ENCODE data around the gene PDZRN4. TPM values are rescaled to one million over a fixed set of nuclear protein-coding genes. Genes with fewer than 3 reads are reported as not detected.
"Not testable (repeated sequence)": the region's sequence is repeated elsewhere in the genome, so short reads cannot be mapped to it uniquely, and the experiment has no call there.

Gene PDZRN4
- total RNA-seq, 4 donors from 2014 or later = 0.54 to 2.9 (median 1.1) TPM

GRCh38 chr12:41277946-41278267 is 89.8 kb downstream of the PDZRN4 start:
- no peak overlapping the region for H3K27ac ChIP-seq
- no peaks in the 10 kb centered on the region for H3K9me3 ChIP-seq
- no peaks in the 10 kb centered on the region for H3K4me1 ChIP-seq
- no peaks in the 10 kb centered on the region for H3K27me3 ChIP-seq
- no peak for DNase-seq
- TF ChIP-seq CTCF (IDR thresholded peaks at IDR 0.05) = no peak
- TF ChIP-seq POLR2A (IDR thresholded peaks at IDR 0.05) = no peak
- 90 to 92% methylated on average over 3 of the region's 3 CpGs for WGBS, 2 donors
- no peaks in the 10 kb centered on the region for H3K36me3 ChIP-seq
- intact Hi-C loops (cut with DNase I) = no loop called here
- no peak overlapping the region for H3K4me3 ChIP-seq (replicated peaks in 1 of 3)

GRCh38 chr12:41280341-41281095 is 92.4 kb downstream of the PDZRN4 start:
- 37 to 57% methylated on average over 2 to 10 of the region's 14 CpGs for WGBS, 2 donors
- intact Hi-C loops (cut with DNase I); H3K4me1 ChIP-seq; H3K27me3 ChIP-seq; H3K4me3 ChIP-seq (replicated peaks in 1 of 3); H3K36me3 ChIP-seq; DNase-seq; H3K27ac ChIP-seq; H3K9me3 ChIP-seq: not testable (repeated sequence)

GRCh38 chr12:41285470-41285869 is 97.3 kb downstream of the PDZRN4 start:
- H3K4me1 ChIP-seq; H3K27me3 ChIP-seq; H3K4me3 ChIP-seq (replicated peaks in 1 of 3); H3K9me3 ChIP-seq; DNase-seq; intact Hi-C loops (cut with DNase I); H3K36me3 ChIP-seq; H3K27ac ChIP-seq: not testable (repeated sequence)
- WGBS, 2 donors = 91 to 98% methylated on average over 2 of the region's 2 CpGs

GRCh38 chr12:41286426-41286825 is 98.3 kb downstream of the PDZRN4 start:
- no peak for TF ChIP-seq POLR2A (IDR thresholded peaks at IDR 0.05)
- no peak for TF ChIP-seq CTCF (IDR thresholded peaks at IDR 0.05)
- WGBS, 2 donors = 11 to 23% methylated on average over 1 of the region's 1 CpG
- DNase-seq = no peak
- Histone ChIP-seq H3K9me3 (no peaks in the 10 kb centered on the region), H3K27me3 (no peaks in the 10 kb centered on the region), H3K36me3 (no peaks in the 10 kb centered on the region), H3K4me3 (replicated peaks in 1 of 3) (no peak overlapping the region), H3K4me1 (peaks cover 0 to 5% of the 10 kb centered on the region in 2 donors), H3K27ac (no peak overlapping the region)
- intact Hi-C loops (cut with DNase I) = no loop called here

- Histone ChIP-seq H3K36me3 (no peaks in the 10 kb centered on the region), H3K4me3 (replicated peaks in 1 of 3) (no peak overlapping the region), H3K27ac (no peak overlapping the region), H3K4me1 (peaks cover 0 to 5% of the 10 kb centered on the region in 2 donors), H3K9me3 (no peaks in the 10 kb centered on the region), H3K27me3 (no peaks in the 10 kb centered on the region)
- TF ChIP-seq CTCF (IDR thresholded peaks at IDR 0.05) (no peak), POLR2A (IDR thresholded peaks at IDR 0.05) (no peak)
- intact Hi-C loops (cut with DNase I) = no loop called here
- 76 to 84% methylated on average over 2 of the region's 2 CpGs for WGBS, 2 donors
- DNase-seq = no peak
Observed at GRCh38 chr12:41287500-41288141, 99.5 kb downstream of the PDZRN4 start.

- no peak for TF ChIP-seq POLR2A (IDR thresholded peaks at IDR 0.05)
- TF ChIP-seq CTCF (IDR thresholded peaks at IDR 0.05) = no peak
- Histone ChIP-seq H3K9me3 (no peaks in the 10 kb centered on the region), H3K36me3 (no peaks in the 10 kb centered on the region), H3K27ac (no peak overlapping the region), H3K4me1 (peaks cover 0 to 5% of the 10 kb centered on the region in 2 donors), H3K27me3 (no peaks in the 10 kb centered on the region), H3K4me3 (replicated peaks in 1 of 3) (no peak overlapping the region)
- WGBS, 2 donors = 60% methylated on average over 10 of the region's 10 CpGs
- intact Hi-C loops (cut with DNase I) = no loop called here
- DNase-seq = no peak
Observed at GRCh38 chr12:41288142-41288811, 100.2 kb downstream of the PDZRN4 start.

Measured in thyroid gland (tissue), 4 donors.